H1 (cell line): ENCODE results near the gene SLC45A1.

Source experiments
- ASH2L ChIP-seq: fragments of 200-600, 300-600 bp; sonication (generic); IDR thresholded peaks from one replicate; pipeline ENCODE4 v1.7.1; 2017; ENCODE audit warnings: low read length
- ATF3 ChIP-seq: IDR thresholded peaks from 2 replicates; pipeline ENCODE4 v1.6.1; 2011; ENCODE audit warnings: low read depth, mild to moderate bottlenecking, low read length; ENCODE audit not compliant: insufficient read depth
- BCL11A ChIP-seq, 2 experiments: IDR thresholded peaks; one replicate each; pipeline ENCODE4 v1.6.1; 2011; ENCODE audit warnings: low read depth in 2 of 2, low read length in 2 of 2, mild to moderate bottlenecking in 2 of 2
- BRCA1 ChIP-seq: IDR thresholded peaks from 2 replicates; pipeline ENCODE4 v1.6.1; 2012; ENCODE audit warnings: low read depth, low read length, improper control_type of control experiment
- CTCF ChIP-seq, 3 experiments: IDR thresholded peaks; 1 replicate in 2 of 3; 2 replicates in 1 of 3; pipeline versions ENCODE4 v1.5.1 to v1.6.1; 2011; ENCODE audit warnings: low read length in 3 of 3, mild to moderate bottlenecking in 3 of 3, inconsistent platforms in 2 of 3, low read depth in 1 of 3, moderate library complexity in 1 of 3; ENCODE audit not compliant: insufficient read depth in 1 of 3; ENCODE audit errors: control extremely low read depth in 1 of 3
- EP300 ChIP-seq, 2 experiments: IDR thresholded peaks; 1 replicate in 1 of 2; 2 replicates in 1 of 2; pipeline ENCODE4 v1.6.1; 2011 to 2012; ENCODE audit warnings: low read depth in 2 of 2, low read length in 2 of 2, mild to moderate bottlenecking in 2 of 2, borderline replicate concordance in 1 of 2, inconsistent platforms in 1 of 2, moderate library complexity in 1 of 2
- EZH2 ChIP-seq: fragments of 200-600 bp; sonication (generic); IDR thresholded peaks from 2 replicates; pipeline ENCODE4 v1.7.1; 2012; ENCODE audit warnings: low read depth, mild to moderate bottlenecking, moderate library complexity, low read length, inconsistent platforms; ENCODE audit not compliant: severe bottlenecking
- POLR2A ChIP-seq, 2 experiments: IDR thresholded peaks; 1 replicate in 1 of 2; 2 replicates in 1 of 2; pipeline ENCODE4 v1.6.1; 2011; ENCODE audit warnings: low read depth in 2 of 2, low read length in 2 of 2, mild to moderate bottlenecking in 2 of 2; ENCODE audit errors: control extremely low read depth in 1 of 2
- POLR2AphosphoS5 ChIP-seq: IDR thresholded peaks from 2 replicates; pipeline ENCODE4 v1.6.1; 2011; ENCODE audit warnings: low read depth, low read length
- RXRA ChIP-seq: IDR thresholded peaks from 2 replicates; pipeline ENCODE4 v1.6.1; 2011; ENCODE audit warnings: low read depth, mild to moderate bottlenecking, low read length, moderate library complexity; ENCODE audit not compliant: insufficient read depth
- SP1 ChIP-seq: IDR thresholded peaks from 2 replicates; pipeline ENCODE4 v1.6.1; 2011; ENCODE audit warnings: low read depth, low read length
- TAF1 ChIP-seq: IDR thresholded peaks from 2 replicates; pipeline ENCODE4 v1.6.1; 2011; ENCODE audit warnings: mild to moderate bottlenecking, low read depth, low read length
- ZNF274 ChIP-seq: IDR thresholded peaks from 2 replicates; pipeline ENCODE4 v1.7.0; 2012; ENCODE audit warnings: low read length, borderline replicate concordance; ENCODE audit errors: extremely low read depth

- no peak for TF ChIP-seq CTCF (IDR thresholded peaks at IDR 0.05; ENCODE audit: control extremely low read depth in 1 of 3, insufficient read depth in 1 of 3, low read depth in 1 of 3, low read length in 3 of 3)
- TF ChIP-seq SP1 = no peak
- TF ChIP-seq TAF1 = no peak
- TF ChIP-seq POLR2A (IDR thresholded peaks at IDR 0.05; ENCODE audit: control extremely low read depth in 1 of 2, low read depth in 2 of 2, low read length in 2 of 2) = no peak
- TF ChIP-seq EZH2 = no peak
- no peak for TF ChIP-seq ASH2L
- no peak for TF ChIP-seq EP300 (IDR thresholded peaks at IDR 0.05; ENCODE audit: borderline replicate concordance in 1 of 2, low read depth in 2 of 2, low read length in 2 of 2)
- TF ChIP-seq BCL11A (IDR thresholded peaks at IDR 0.05; ENCODE audit: low read depth in 2 of 2, low read length in 2 of 2) = no peak
- no peak for TF ChIP-seq POLR2AphosphoS5
- no peak for TF ChIP-seq ZNF274
- no peak for TF ChIP-seq BRCA1
- no peak for TF ChIP-seq ATF3
- TF ChIP-seq RXRA = no peak
Measured at GRCh38 chr1:8349473-8349865, 31.6 kb downstream of the SLC45A1 start.
